GM12864 (cell line): ENCODE results near the gene SLC9A3.

Source experiments
- DNase-seq: peaks from one replicate; pipeline ENCODE4 v3.0.0-alpha.2; 2011; ENCODE audit warnings: low read depth
- H3K4me3 ChIP-seq: 2 replicates; pipeline ENCODE4 v1.5.1; 2011; ENCODE audit warnings: mild to moderate bottlenecking, low read depth, low read length, control low read depth
- TF ChIP-seq, protein P1 (sequence below): IDR thresholded peaks from 2 replicates; pipeline ENCODE4 v1.5.1; 2011; ENCODE audit warnings: low read depth, mild to moderate bottlenecking, moderate library complexity, low read length, control low read depth, inconsistent platforms; ENCODE audit errors: missing control alignments

SLC9A3 gene

DNA sequence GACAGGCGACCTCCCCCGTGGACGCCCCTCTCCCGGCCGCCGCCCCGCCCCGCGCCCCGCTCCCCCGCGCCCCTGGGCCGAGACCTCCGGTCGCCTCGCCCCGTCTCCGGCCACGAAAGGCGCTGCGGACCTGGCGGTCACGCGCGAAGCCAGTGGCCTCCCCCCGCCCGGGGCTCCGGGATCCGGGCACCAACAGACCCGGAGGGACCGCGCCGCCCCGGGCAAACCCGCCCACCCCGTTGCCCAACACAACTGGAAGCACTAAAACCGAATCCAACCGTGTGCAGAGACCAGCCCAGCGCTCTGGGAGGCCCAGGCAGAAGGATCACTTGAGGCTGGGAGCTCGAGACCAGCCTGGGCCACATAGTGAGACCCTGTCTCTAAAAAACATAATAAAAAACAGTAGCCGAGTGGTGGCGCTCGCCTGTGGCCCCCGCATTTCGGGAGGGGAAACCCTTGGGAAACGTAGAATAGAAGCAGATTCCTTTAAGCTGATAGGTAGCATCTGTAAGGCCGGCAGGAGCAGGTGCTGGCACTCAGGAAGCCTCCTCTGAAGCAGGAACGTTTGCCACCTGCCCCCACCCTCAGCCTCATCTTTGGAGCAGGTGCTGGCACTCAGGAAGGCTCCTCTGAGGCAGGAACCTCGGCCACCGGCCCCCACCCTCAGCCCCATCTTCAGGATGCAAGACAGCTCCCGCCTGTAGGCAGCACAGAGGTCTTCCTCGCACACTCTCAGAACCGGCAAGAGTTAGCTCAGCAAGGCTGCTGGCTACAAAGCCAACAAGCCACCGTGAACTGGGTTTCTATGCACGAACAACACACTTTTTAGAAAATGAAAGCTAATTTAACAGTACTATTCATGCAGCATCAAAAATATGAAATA, 4.6 kb upstream of the SLC9A3 start:
- DNase-seq: no peak
- TF ChIP-seq, protein P1, sequence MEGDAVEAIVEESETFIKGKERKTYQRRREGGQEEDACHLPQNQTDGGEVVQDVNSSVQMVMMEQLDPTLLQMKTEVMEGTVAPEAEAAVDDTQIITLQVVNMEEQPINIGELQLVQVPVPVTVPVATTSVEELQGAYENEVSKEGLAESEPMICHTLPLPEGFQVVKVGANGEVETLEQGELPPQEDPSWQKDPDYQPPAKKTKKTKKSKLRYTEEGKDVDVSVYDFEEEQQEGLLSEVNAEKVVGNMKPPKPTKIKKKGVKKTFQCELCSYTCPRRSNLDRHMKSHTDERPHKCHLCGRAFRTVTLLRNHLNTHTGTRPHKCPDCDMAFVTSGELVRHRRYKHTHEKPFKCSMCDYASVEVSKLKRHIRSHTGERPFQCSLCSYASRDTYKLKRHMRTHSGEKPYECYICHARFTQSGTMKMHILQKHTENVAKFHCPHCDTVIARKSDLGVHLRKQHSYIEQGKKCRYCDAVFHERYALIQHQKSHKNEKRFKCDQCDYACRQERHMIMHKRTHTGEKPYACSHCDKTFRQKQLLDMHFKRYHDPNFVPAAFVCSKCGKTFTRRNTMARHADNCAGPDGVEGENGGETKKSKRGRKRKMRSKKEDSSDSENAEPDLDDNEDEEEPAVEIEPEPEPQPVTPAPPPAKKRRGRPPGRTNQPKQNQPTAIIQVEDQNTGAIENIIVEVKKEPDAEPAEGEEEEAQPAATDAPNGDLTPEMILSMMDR: no peak
- no peak overlapping the region for H3K4me3 ChIP-seq

DNA sequence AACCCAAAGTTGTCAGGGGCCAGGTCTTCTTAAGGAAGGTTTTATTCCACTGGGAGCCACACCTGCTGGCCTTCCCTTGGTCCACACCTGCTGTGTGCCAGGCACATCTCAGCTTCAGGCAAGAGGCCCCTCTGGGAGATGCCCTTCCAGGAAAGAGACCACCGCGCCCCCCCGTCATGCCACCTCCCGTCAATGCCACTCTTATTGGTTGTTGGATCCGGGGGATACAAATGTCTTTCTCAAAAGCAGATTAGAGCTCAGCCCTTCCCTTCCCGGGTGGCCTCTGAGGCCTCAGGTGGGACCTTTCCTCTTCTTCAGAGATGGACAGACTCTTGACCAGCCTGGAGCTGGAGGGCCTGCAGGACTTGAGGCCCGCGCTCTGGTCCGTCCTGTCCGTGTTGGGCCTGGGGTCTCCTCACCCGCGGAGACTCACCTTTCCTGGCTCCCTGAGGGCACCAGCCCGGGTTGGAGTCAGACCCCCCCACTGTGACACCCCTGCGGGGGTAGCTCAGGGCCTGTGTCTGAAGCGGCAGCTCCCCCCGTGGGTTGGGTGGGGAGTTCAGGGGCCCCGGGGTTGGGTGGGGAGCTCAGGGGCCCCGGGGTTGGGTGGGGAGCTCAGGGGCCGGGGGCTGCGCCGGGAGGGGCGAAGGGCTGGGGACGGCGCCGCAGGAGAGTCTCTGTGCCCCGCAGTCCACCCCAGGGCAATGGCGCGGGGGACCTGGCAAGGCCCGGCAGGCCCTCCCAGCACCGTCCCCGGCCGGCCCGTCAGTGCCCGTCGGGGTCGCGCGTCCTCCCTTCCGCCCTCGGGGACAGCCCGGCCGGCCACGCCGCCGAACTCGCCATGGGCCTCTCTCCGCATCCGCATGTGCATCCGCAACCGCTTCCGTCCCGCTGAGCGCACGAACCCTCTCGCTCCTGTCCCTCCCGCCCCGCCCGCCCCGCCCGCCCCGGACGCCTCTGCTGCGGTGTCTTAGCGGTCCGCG, 3.7 kb upstream of the SLC9A3 start:
- no peak for DNase-seq
- TF ChIP-seq, protein P1: no peak
- H3K4me3 ChIP-seq: no peak overlapping the region

GRCh38 chr5:526456-527088, 2.3 kb upstream of the SLC9A3 start:
- TF ChIP-seq, protein P1: no peak

GRCh38 chr5:525916-526315, 1.7 kb upstream of the SLC9A3 start:
- no peak for DNase-seq
- TF ChIP-seq, protein P1: no peak
- H3K4me3 ChIP-seq: no peak overlapping the region

More at GRCh38 chr5:526456-527088, 2.3 kb upstream of the SLC9A3 start:
- DNase-seq: no peak
- H3K4me3 ChIP-seq: no peak overlapping the region

DNA sequence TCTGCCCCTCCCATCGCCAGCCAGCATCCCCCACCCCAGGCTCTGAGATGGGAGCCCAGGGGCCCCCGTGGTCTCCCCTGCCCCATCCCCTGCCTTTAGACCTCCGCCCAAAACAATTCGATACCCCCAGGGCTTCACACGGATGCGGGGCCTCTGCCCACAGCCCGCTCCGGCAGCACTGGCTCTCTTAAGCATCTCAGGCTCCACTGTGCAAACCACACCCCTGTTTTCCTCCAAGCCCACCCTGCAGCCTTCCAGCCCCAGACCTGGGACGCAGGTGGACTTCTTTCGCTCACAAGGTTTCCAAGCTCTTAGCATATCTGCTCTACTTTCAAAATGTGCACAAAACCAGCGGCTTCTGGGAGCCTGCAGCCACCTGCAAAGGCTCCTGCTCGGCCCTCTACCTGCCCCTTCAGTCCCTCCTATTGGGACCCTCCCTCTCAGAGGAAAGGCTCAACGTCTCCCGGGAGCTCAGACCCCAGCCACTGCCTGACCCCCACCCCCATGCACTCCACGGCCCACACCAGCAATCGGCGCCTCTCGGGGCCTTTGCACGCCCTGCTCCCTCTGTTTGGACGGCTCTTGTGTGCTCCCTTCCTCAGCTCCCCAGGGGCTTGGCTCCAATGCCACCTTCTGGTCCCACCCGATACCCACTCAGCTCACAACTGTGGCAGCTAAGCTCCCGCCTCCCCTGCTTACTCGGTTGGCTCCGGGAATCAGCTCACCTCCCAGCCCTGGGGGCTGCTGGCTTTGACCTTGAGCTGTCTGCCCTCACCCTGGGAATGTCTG, 918 bp upstream of the SLC9A3 start:
- TF ChIP-seq, protein P1: no peak
- H3K4me3 ChIP-seq: no peak overlapping the region
- DNase-seq: no peak
